Left lung (tissue), 10 donors: ENCODE data around the gene KPNA2. TPM values are rescaled to one million over a fixed set of nuclear protein-coding genes. Genes with fewer than 3 reads are reported as not detected.
"Not testable (repeated sequence)": the region's sequence is repeated elsewhere in the genome, so short reads cannot be mapped to it uniquely, and the experiment has no call there.

Experiments used
- ATAC-seq: fragments of 200-7000 bp; cut with Tn5 transposase; one replicate; pipeline ENCODE4 v1.9.1; 2020; ENCODE audit warnings: moderate library complexity
- DNase-seq, 4 donors: peaks; one replicate each; pipeline ENCODE4 v3.0.0-alpha.2; 2013 to 2020
- H3K27ac ChIP-seq, 2 donors: fragments of 200-600 bp; sonication (generic) in 1 of 2; one replicate each; pipeline versions ENCODE4 v1.5.0 to v1.8.0; 2020 to 2021
- H3K27me3 ChIP-seq, 2 donors: fragments of 200-600 bp; sonication (generic) in 1 of 2; one replicate each; pipeline versions ENCODE4 v1.5.0 to v1.8.0; 2020 to 2021
- H3K36me3 ChIP-seq, 2 donors: fragments of 200-600 bp; sonication (generic) in 1 of 2; one replicate each; pipeline versions ENCODE4 v1.5.0 to v1.8.0; 2020 to 2021
- H3K4me1 ChIP-seq, 2 donors: fragments of 200-600 bp; one replicate each; pipeline ENCODE4 v1.8.0; 2021
- H3K4me3 ChIP-seq, 2 donors: fragments of 200-600 bp; sonication (generic) in 1 of 2; one replicate each; pipeline versions ENCODE4 v1.5.0 to v1.8.0; 2020 to 2021; ENCODE audit warnings: mild to moderate bottlenecking in 1 of 2
- H3K9me3 ChIP-seq, 2 donors: fragments of 200-600 bp; sonication (generic) in 1 of 2; one replicate each; pipeline versions ENCODE4 v1.5.0 to v1.8.0; 2020 to 2021
- CTCF ChIP-seq, 2 donors: fragments of 200-600 bp; sonication (generic) in 1 of 2; IDR thresholded peaks; one replicate each; pipeline versions ENCODE4 v1.5.0 to v1.8.0; 2021; ENCODE audit warnings: antibody characterized with exemption in 2 of 2
- intact Hi-C, 2 donors: fragments of 100-400 bp; cut with DNase I; formaldehyde crosslinking; loops; one replicate each; pipeline versions ENCODE4 v1.11.2 to v1.14.2; 2022
- polyA plus RNA-seq, 6 donors: library from polyadenylated mRNA; unstranded; fragments of 120-200 nt; gene quantifications; one replicate each; pipeline ENCODE4 v1.2.1, GENCODE V29; 2013; ENCODE audit not compliant: insufficient read length in 6 of 6
- total RNA-seq, 2 donors: library from RNA; stranded (reverse); fragmentation: NEBNext Ultra II Directional; extraction: Animal tissue kit (Norgen Biotek cat#: 25700); gene quantifications; one replicate each; pipeline ENCODE4 v1.2.1, GENCODE V29; 2021
- donor health status: DM: no; HTN: yes; CAD: no.
- donor health status: DM: no; HTN: no; CAD: no.

Gene KPNA2
- total and polyA plus RNA-seq, 8 donors, result 41.1 to 151 (median 72.3) TPM

GRCh38 chr17:68070582-68071444, 35.3 kb downstream of the KPNA2 start:
- H3K36me3 ChIP-seq, intact Hi-C loops, H3K4me3 ChIP-seq, H3K9me3 ChIP-seq, H3K4me1 ChIP-seq, H3K27me3 ChIP-seq, DNase-seq: not testable (repeated sequence)
- peak overlapping the region in 1 of 2 donors; percentile 41 for H3K27ac ChIP-seq
- ATAC-seq, result peak; percentile 61

GRCh38 chr17:68074279-68074678, 38.7 kb downstream of the KPNA2 start:
- no peak for TF ChIP-seq CTCF (IDR thresholded peaks at IDR 0.05)
- Histone ChIP-seq H3K4me1 (peaks cover 0 to 3% of the 10 kb centered on the region in 2 donors), H3K9me3 (no peaks in the 10 kb centered on the region), H3K4me3 (no peak overlapping the region), H3K27ac (no peak overlapping the region), H3K27me3 (no peaks in the 10 kb centered on the region), H3K36me3 (no peaks in the 10 kb centered on the region)
- DNase-seq (no peak), ATAC-seq (no peak)
- intact Hi-C loops, result no loop called here

GRCh38 chr17:68075953-68076607, 40.5 kb downstream of the KPNA2 start:
- peak; percentile 32 for ATAC-seq
- H3K27me3 ChIP-seq, H3K4me3 ChIP-seq, DNase-seq, H3K27ac ChIP-seq, intact Hi-C loops, H3K36me3 ChIP-seq, H3K9me3 ChIP-seq, H3K4me1 ChIP-seq: not testable (repeated sequence)

GRCh38 chr17:68077498-68077897, 42.0 kb downstream of the KPNA2 start:
- H3K9me3 ChIP-seq, DNase-seq, H3K4me1 ChIP-seq, H3K27me3 ChIP-seq, ATAC-seq, intact Hi-C loops, H3K27ac ChIP-seq, H3K36me3 ChIP-seq, H3K4me3 ChIP-seq: not testable (repeated sequence)

GRCh38 chr17:68080411-68081150, 45.0 kb downstream of the KPNA2 start:
- no peaks in the 10 kb centered on the region for H3K27me3 ChIP-seq
- no peak for TF ChIP-seq CTCF (IDR thresholded peaks at IDR 0.05)
- peaks cover 0 to 1% of the 10 kb centered on the region in 2 donors for H3K4me1 ChIP-seq
- no peaks in the 10 kb centered on the region for H3K36me3 ChIP-seq
- ATAC-seq (no peak), DNase-seq (no peak)
- no peak overlapping the region for H3K27ac ChIP-seq
- no peaks in the 10 kb centered on the region for H3K9me3 ChIP-seq
- intact Hi-C loops, result no loop called here
- H3K4me3 ChIP-seq, result no peak overlapping the region

- H3K4me3 ChIP-seq, H3K36me3 ChIP-seq, intact Hi-C loops, H3K9me3 ChIP-seq, H3K27ac ChIP-seq, H3K27me3 ChIP-seq, ATAC-seq, DNase-seq: not testable (repeated sequence)
- H3K4me1 ChIP-seq, result peaks cover 0 to 11% of the 10 kb centered on the region in 2 donors
Observed at GRCh38 chr17:68081305-68082265, 46.0 kb downstream of the KPNA2 start.
